NCI-H1436 (cell line): ENCODE data around the gene SPATA20.

Experiments
- DNase-seq: peaks from one replicate; lab custom pipeline; 2025; lab: John Stamatoyannopoulos, UW

SPATA20 gene

GRCh38 chr17:50540560-50541401 lies 6.2 kb upstream of the SPATA20 start:
- no peak for DNase-seq

- DNase-seq, result no peak
Measured at GRCh38 chr17:50541402-50541715, 5.6 kb upstream of the SPATA20 start.

GRCh38 chr17:50541716-50542688 lies 5.0 kb upstream of the SPATA20 start:
- DNase-seq, result peak; percentile 84

GRCh38 chr17:50542795-50543774 lies 3.9 kb upstream of the SPATA20 start:
- DNase-seq, result no peak

GRCh38 chr17:50544516-50544915 lies 2.5 kb upstream of the SPATA20 start:
- no peak for DNase-seq

GRCh38 chr17:50545311-50545710 lies 1.7 kb upstream of the SPATA20 start:
- DNase-seq, result no peak

GRCh38 chr17:50546701-50547034 lies 306 bp upstream of the SPATA20 start:
- no peak for DNase-seq

GRCh38 chr17:50547736-50548083 lies 736 bp downstream of the SPATA20 start:
- DNase-seq, result no peak

GRCh38 chr17:50548831-50549230 lies 1.9 kb downstream of the SPATA20 start:
- DNase-seq, result no peak

GRCh38 chr17:50549256-50549941 lies 2.4 kb downstream of the SPATA20 start:
- DNase-seq, result no peak

- no peak for DNase-seq
Measured at GRCh38 chr17:50549969-50550368, 3.0 kb downstream of the SPATA20 start.

- DNase-seq, result peak; percentile 52
Measured at GRCh38 chr17:50550661-50551432, 3.9 kb downstream of the SPATA20 start.

- DNase-seq, result no peak
Measured at GRCh38 chr17:50551433-50551815, 4.5 kb downstream of the SPATA20 start.

- DNase-seq, result no peak
Measured at GRCh38 chr17:50551884-50552283, 4.9 kb downstream of the SPATA20 start.

- DNase-seq, result no peak
Measured at GRCh38 chr17:50554201-50554600, 7.2 kb downstream of the SPATA20 start.

GRCh38 chr17:50556803-50557202 lies 9.8 kb downstream of the SPATA20 start:
- no peak for DNase-seq

GRCh38 chr17:50557630-50558029 lies 10.7 kb downstream of the SPATA20 start:
- no peak for DNase-seq

GRCh38 chr17:50558091-50558490 lies 11.1 kb downstream of the SPATA20 start:
- no peak for DNase-seq

- no peak for DNase-seq
Measured at GRCh38 chr17:50558581-50558940, 11.6 kb downstream of the SPATA20 start.

- no peak for DNase-seq
Measured at GRCh38 chr17:50558941-50559614, 12.1 kb downstream of the SPATA20 start.
